Activated CD4-positive, alpha-beta T cell treated with anti-CD3 and anti-CD28 coated beads, Interleukin-2, amount 50 U/mL, for 48 hours (primary cell): ENCODE measurements around the gene COX6A1.

ENCODE experiments used
- DNase-seq, 2 experiments: peaks; one replicate each; pipeline ENCODE4 v3.0.0-alpha.2; 2020

Gene COX6A1

GRCh38 chr12:120437735-120438494 lies at the start of gene COX6A1:
Gene COX6A1 (plus strand): TSS chr12:120438113. CDS start chr12:120438127, 14 bp downstream.
- peak; percentile 98 to 99 for DNase-seq

- no peak for DNase-seq
Measured at GRCh38 chr12:120388691-120389481, 49.0 kb upstream of the COX6A1 start.

- no peak for DNase-seq
Measured at GRCh38 chr12:120390540-120391120, 47.3 kb upstream of the COX6A1 start.

GRCh38 chr12:120394483-120395367 lies 43.2 kb upstream of the COX6A1 start:
- DNase-seq: no peak

GRCh38 chr12:120397824-120398540 lies 39.9 kb upstream of the COX6A1 start:
- DNase-seq: no peak

GRCh38 chr12:120399531-120399930 lies 38.4 kb upstream of the COX6A1 start:
- peak; percentile 9 to 18 for DNase-seq

GRCh38 chr12:120402217-120402616 lies 35.7 kb upstream of the COX6A1 start:
- no peak for DNase-seq

GRCh38 chr12:120403869-120404268 lies 34.0 kb upstream of the COX6A1 start:
- no peak for DNase-seq

GRCh38 chr12:120404271-120404670 lies 33.6 kb upstream of the COX6A1 start:
- no peak for DNase-seq

- DNase-seq: no peak
Measured at GRCh38 chr12:120406069-120406468, 31.8 kb upstream of the COX6A1 start.

GRCh38 chr12:120406553-120406952 lies 31.4 kb upstream of the COX6A1 start:
- no peak for DNase-seq

- no peak for DNase-seq
Measured at GRCh38 chr12:120408771-120409170, 29.1 kb upstream of the COX6A1 start.

- DNase-seq: no peak
Measured at GRCh38 chr12:120412421-120412820, 25.5 kb upstream of the COX6A1 start.

GRCh38 chr12:120413901-120414695 lies 23.8 kb upstream of the COX6A1 start:
- DNase-seq: no peak

GRCh38 chr12:120416490-120417216 lies 21.3 kb upstream of the COX6A1 start:
- DNase-seq: no peak

GRCh38 chr12:120417917-120418580 lies 19.9 kb upstream of the COX6A1 start:
- DNase-seq: no peak

- DNase-seq: no peak
Measured at GRCh38 chr12:120421701-120422100, 16.2 kb upstream of the COX6A1 start.

GRCh38 chr12:120422892-120423456 lies 14.9 kb upstream of the COX6A1 start:
- no peak for DNase-seq

GRCh38 chr12:120425797-120426196 lies 12.1 kb upstream of the COX6A1 start:
- DNase-seq: no peak
